Gastroesophageal sphincter (tissue), 3 donors: ENCODE measurements around the gene VWA3B.

Experiments
- POLR2A ChIP-seq, 2 donors: fragments of 450-650 bp; IDR thresholded peaks; one replicate each; pipeline ENCODE4 v1.6.1; 2017; ENCODE audit warnings: antibody characterized with exemption in 2 of 2, mild to moderate bottlenecking in 2 of 2, moderate library complexity in 1 of 2
- POLR2AphosphoS5 ChIP-seq: sonication (generic); formaldehyde crosslinking; IDR thresholded peaks from one replicate; pipeline ENCODE4 v1.6.1; 2017; ENCODE audit warnings: antibody characterized with exemption
- TF ChIP-seq, protein P1 (sequence below), 4 experiments: fragments of 200-600 bp in 2 of 4; fragments of 450-650 bp in 2 of 4; sonication (generic) in 1 of 4; IDR thresholded peaks; one replicate each; pipeline ENCODE4 v1.5.1; 2017 to 2019; ENCODE audit warnings: antibody characterized with exemption in 4 of 4, mild to moderate bottlenecking in 2 of 4, moderate library complexity in 2 of 4

DNA sequence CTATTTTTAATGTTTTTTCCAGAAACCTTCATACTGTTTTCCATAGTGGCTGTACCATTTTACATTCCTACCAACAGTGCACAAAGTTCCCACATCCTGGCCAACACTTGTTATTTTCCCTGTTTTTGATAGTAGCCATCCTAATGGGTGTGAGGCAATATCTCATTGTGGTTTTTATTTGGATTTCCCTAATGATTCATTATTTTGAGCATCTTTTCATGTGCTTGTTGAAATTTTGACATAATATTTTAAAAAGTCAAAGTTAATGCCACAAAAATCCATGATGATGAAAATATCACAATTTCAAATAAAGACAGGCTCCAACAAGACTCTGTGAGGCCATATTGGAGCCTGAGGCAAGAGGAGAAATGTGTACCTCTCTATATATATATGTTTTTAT, 50.2 kb downstream of the VWA3B start:
- TF ChIP-seq POLR2AphosphoS5 (no peak), POLR2A (IDR thresholded peaks at IDR 0.05) (no peak)
- TF ChIP-seq, protein P1, sequence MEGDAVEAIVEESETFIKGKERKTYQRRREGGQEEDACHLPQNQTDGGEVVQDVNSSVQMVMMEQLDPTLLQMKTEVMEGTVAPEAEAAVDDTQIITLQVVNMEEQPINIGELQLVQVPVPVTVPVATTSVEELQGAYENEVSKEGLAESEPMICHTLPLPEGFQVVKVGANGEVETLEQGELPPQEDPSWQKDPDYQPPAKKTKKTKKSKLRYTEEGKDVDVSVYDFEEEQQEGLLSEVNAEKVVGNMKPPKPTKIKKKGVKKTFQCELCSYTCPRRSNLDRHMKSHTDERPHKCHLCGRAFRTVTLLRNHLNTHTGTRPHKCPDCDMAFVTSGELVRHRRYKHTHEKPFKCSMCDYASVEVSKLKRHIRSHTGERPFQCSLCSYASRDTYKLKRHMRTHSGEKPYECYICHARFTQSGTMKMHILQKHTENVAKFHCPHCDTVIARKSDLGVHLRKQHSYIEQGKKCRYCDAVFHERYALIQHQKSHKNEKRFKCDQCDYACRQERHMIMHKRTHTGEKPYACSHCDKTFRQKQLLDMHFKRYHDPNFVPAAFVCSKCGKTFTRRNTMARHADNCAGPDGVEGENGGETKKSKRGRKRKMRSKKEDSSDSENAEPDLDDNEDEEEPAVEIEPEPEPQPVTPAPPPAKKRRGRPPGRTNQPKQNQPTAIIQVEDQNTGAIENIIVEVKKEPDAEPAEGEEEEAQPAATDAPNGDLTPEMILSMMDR (IDR thresholded peaks at IDR 0.05), result no peak
